ENCODE results near the gene GAB2.

- no peak for TF ChIP-seq ZNF546 (CRISPR knock-in tag; conservative IDR thresholded peaks at IDR 0.05)
- no peak for TF ChIP-seq CTCF (CRISPR knock-in tag; IDR thresholded peaks at IDR 0.05)
- no peak for TF ChIP-seq FOXM1 (CRISPR knock-in tag; IDR thresholded peaks at IDR 0.05)
These were observed 172.9 kb downstream of the GAB2 start for GRCh38 chr11:78244546-78245255.
